ENCODE measurements around the gene MPRIP. TPM values are rescaled to one million over a fixed set of nuclear protein-coding genes. Genes with fewer than 3 reads are reported as not detected.
A peak's percentile ranks its signal among the peaks of the same experiment; 100 is the strongest.
"Not testable (repeated sequence)": the region's sequence is repeated elsewhere in the genome, so short reads cannot be mapped to it uniquely, and the experiment has no call there.

MPRIP gene
- total RNA-seq, 4 donors from 2014 or later = 65.7 to 168 (median 147) TPM

GRCh38 chr17:17180741-17181525 is 138.7 kb downstream of the MPRIP start:
- Histone ChIP-seq H3K27me3 (no peaks in the 10 kb centered on the region), H3K9me3 (no peaks in the 10 kb centered on the region), H3K36me3 (peaks cover 16 to 90% (median 45%) of the 10 kb centered on the region in 3 donors), H3K27ac (peak overlapping the region in 1 of 4 donors; percentile 47), H3K4me1 (peaks cover 0 to 60% (median 10%) of the 10 kb centered on the region in 3 donors), H3K4me3 (no peak overlapping the region)
- intact Hi-C loops (cut with DNase I) = no loop called here
- DNase-seq = no peak
- 75 to 77% methylated on average over 13 of the region's 13 CpGs for WGBS, 2 donors
- TF ChIP-seq POLR2A (IDR thresholded peaks at IDR 0.05) (no peak), CTCF (IDR thresholded peaks at IDR 0.05) (no peak)

GRCh38 chr17:17181666-17182597 is 139.7 kb downstream of the MPRIP start:
- intact Hi-C loops (cut with DNase I) = no loop called here
- Histone ChIP-seq H3K4me3 (no peak overlapping the region), H3K27ac (peak overlapping the region in 1 of 4 donors; percentile 29), H3K4me1 (peaks cover 0 to 70% (median 20%) of the 10 kb centered on the region in 3 donors), H3K36me3 (peaks cover 10 to 82% (median 36%) of the 10 kb centered on the region in 3 donors), H3K9me3 (no peaks in the 10 kb centered on the region), H3K27me3 (no peaks in the 10 kb centered on the region)
- TF ChIP-seq CTCF (IDR thresholded peaks at IDR 0.05) (no peak), POLR2A (IDR thresholded peaks at IDR 0.05) (no peak)
- WGBS, 2 donors = 50 to 72% methylated on average over 9 of the region's 15 CpGs
- no peak for DNase-seq

GRCh38 chr17:17182598-17183136 is 140.4 kb downstream of the MPRIP start:
- Histone ChIP-seq H3K9me3 (no peaks in the 10 kb centered on the region), H3K4me3 (no peak overlapping the region), H3K36me3 (peaks cover 10 to 82% (median 30%) of the 10 kb centered on the region in 3 donors), H3K4me1 (peaks cover 7 to 78% (median 26%) of the 10 kb centered on the region in 3 donors), H3K27me3 (no peaks in the 10 kb centered on the region), H3K27ac (peak overlapping the region in 1 of 4 donors; percentile 29)
- no peak for TF ChIP-seq CTCF (IDR thresholded peaks at IDR 0.05)
- no peak for TF ChIP-seq POLR2A (IDR thresholded peaks at IDR 0.05)
- no peak for DNase-seq
- WGBS, 2 donors = 63 to 83% methylated on average over 1 to 4 of the region's 6 CpGs
- intact Hi-C loops (cut with DNase I) = no loop called here

GRCh38 chr17:17183744-17184143 is 141.5 kb downstream of the MPRIP start:
- Histone ChIP-seq H3K27ac (no peak overlapping the region), H3K4me1 (peaks cover 8 to 81% (median 27%) of the 10 kb centered on the region in 3 donors), H3K36me3 (peaks cover 10 to 82% (median 30%) of the 10 kb centered on the region in 3 donors), H3K27me3 (no peaks in the 10 kb centered on the region), H3K4me3 (no peak overlapping the region), H3K9me3 (no peaks in the 10 kb centered on the region)
- no peak for DNase-seq
- 93 to 96% methylated on average over 3 of the region's 4 CpGs for WGBS, 2 donors
- TF ChIP-seq POLR2A (IDR thresholded peaks at IDR 0.05) (no peak), CTCF (IDR thresholded peaks at IDR 0.05) (no peak)
- intact Hi-C loops (cut with DNase I) = no loop called here

- 58 to 62% methylated on average over 8 to 13 of the region's 13 CpGs for WGBS, 2 donors
- Histone ChIP-seq H3K4me1 (peaks cover 8 to 78% (median 29%) of the 10 kb centered on the region in 3 donors), H3K36me3 (peaks cover 9 to 72% (median 21%) of the 10 kb centered on the region in 3 donors), H3K27ac (peak overlapping the region in 2 of 4 donors; percentile 24 to 77)
- DNase-seq; H3K27me3 ChIP-seq; intact Hi-C loops (cut with DNase I); H3K9me3 ChIP-seq; H3K4me3 ChIP-seq: not testable (repeated sequence)
Observed at GRCh38 chr17:17184985-17185757, 142.9 kb downstream of the MPRIP start.

Measured in esophagus squamous epithelium (tissue), 5 donors.